ENCODE data around the gene FOLR3.
A peak's percentile ranks its signal among the peaks of the same experiment; 100 is the strongest.
"Not testable (repeated sequence)": the region's sequence is repeated elsewhere in the genome, so short reads cannot be mapped to it uniquely, and the experiment has no call there.

Gene FOLR3

GRCh38 chr11:72135473-72135872 lies at the start of gene FOLR3:
TSS of gene FOLR3 (plus strand) at chr11:72135725. CDS start at chr11:72135953, 228 bp downstream.
- DNase-seq: not testable (repeated sequence)

GRCh38 chr11:72088076-72088808 lies 47.3 kb upstream of the FOLR3 start:
- DNase-seq: no peak

GRCh38 chr11:72091292-72091691 lies 44.2 kb upstream of the FOLR3 start:
- peak; percentile 16 to 80 (median 59) for DNase-seq

- DNase-seq: no peak
These were observed 36.8 kb upstream of the FOLR3 start for GRCh38 chr11:72098741-72099140.

GRCh38 chr11:72100009-72100408 lies 35.5 kb upstream of the FOLR3 start:
- no peak for DNase-seq

GRCh38 chr11:72100462-72100861 lies 35.1 kb upstream of the FOLR3 start:
- DNase-seq: no peak

- DNase-seq: no peak
These were observed 33.4 kb upstream of the FOLR3 start for GRCh38 chr11:72102162-72102561.

GRCh38 chr11:72102631-72102945 lies 32.9 kb upstream of the FOLR3 start:
- no peak for DNase-seq

GRCh38 chr11:72102946-72103753 lies 32.4 kb upstream of the FOLR3 start, which contains the start of gene LAMTOR1:
TSS of gene LAMTOR1 (minus strand) at chr11:72103297. CDS start at chr11:72103224, 73 bp downstream.
- DNase-seq: peak; percentile 99 to 100 (median 99)

GRCh38 chr11:72103754-72104167 lies 31.8 kb upstream of the FOLR3 start:
- DNase-seq: no peak

- DNase-seq: no peak
These were observed 29.6 kb upstream of the FOLR3 start, which contains the start of gene TOMT for GRCh38 chr11:72105888-72106287. TSS of gene TOMT (plus strand) at chr11:72105924. CDS start at chr11:72105952, 28 bp downstream.

- DNase-seq: no peak
These were observed 24.0 kb upstream of the FOLR3 start for GRCh38 chr11:72111300-72112142.

- DNase-seq: peak; percentile 99 to 100 (median 100)
These were observed 23.2 kb upstream of the FOLR3 start, which contains the start of gene ANAPC15 for GRCh38 chr11:72112143-72112977. TSS of gene ANAPC15 (minus strand) at chr11:72112695. CDS start at chr11:72111276, 1,419 bp downstream.

- DNase-seq: peak in 1 of 3 experiments; percentile 45
These were observed 22.3 kb upstream of the FOLR3 start for GRCh38 chr11:72112978-72113808.

GRCh38 chr11:72114570-72114969 lies 21.0 kb upstream of the FOLR3 start:
- no peak for DNase-seq

- no peak for DNase-seq
These were observed 19.3 kb upstream of the FOLR3 start for GRCh38 chr11:72116019-72116755.

- DNase-seq: no peak
These were observed 16.3 kb upstream of the FOLR3 start for GRCh38 chr11:72119198-72119597.

GRCh38 chr11:72120930-72121329 lies 14.6 kb upstream of the FOLR3 start:
- DNase-seq: no peak

GRCh38 chr11:72122607-72123006 lies 12.9 kb upstream of the FOLR3 start:
- DNase-seq: no peak

- no peak for DNase-seq
These were observed 12.3 kb upstream of the FOLR3 start for GRCh38 chr11:72123117-72123653.

Data from NCI-H1417 (cell line).